Testis (tissue), 2 donors: Measurements from ENCODE around the gene CARD9.

Experiments used
- CTCF ChIP-seq, 3 experiments: fragments of 450-650 bp in 2 of 3; fragments of 200-600 bp in 1 of 3; sonication (generic) in 1 of 3; IDR thresholded peaks; one replicate each; pipeline ENCODE4 v1.5.1; 2016 to 2019; ENCODE audit warnings: antibody characterized with exemption in 3 of 3, mild to moderate bottlenecking in 2 of 3, moderate library complexity in 1 of 3
- POLR2A ChIP-seq: fragments of 450-650 bp; IDR thresholded peaks from one replicate; pipeline ENCODE4 v1.6.1; 2017; ENCODE audit warnings: antibody characterized with exemption, mild to moderate bottlenecking, moderate library complexity

GRCh38 chr9:136366826-136367225 lies 6.6 kb downstream of the CARD9 start:
- TF ChIP-seq CTCF (IDR thresholded peaks at IDR 0.05) = no peak
- TF ChIP-seq POLR2A = no peak
